Stimulated activated CD8-positive, alpha-beta memory T cell treated with anti-CD3 and anti-CD28 coated beads, Interleukin-2, amount 100 ng/mL, for 48 hours (primary cell): Measurements from ENCODE around the gene DPYD.

Experiments
- DNase-seq, 2 donors: peaks; one replicate each; pipeline ENCODE4 v3.0.0-alpha.2; 2020; ENCODE audit warnings: low read depth in 2 of 2

The DPYD gene

DNA sequence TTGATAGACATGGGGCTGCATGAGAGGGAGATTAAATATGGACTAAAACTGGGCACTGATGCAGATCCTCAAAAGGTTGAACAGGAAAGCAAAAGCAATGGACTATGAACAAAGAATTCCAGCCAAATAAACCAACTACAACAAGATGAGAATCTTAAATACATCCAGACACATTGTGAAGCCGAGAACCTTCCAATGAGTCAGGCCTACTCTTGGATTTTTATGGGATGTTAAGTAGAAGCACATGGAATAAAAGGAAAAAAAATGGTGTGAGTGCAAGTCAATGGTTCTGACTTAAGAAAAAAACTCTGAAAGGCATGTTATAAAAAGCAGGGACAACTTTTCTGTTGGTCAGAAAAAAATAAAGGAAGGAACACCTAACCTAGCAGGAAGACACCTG lies 227.2 kb downstream of the DPYD start:
- DNase-seq = no peak

DNA sequence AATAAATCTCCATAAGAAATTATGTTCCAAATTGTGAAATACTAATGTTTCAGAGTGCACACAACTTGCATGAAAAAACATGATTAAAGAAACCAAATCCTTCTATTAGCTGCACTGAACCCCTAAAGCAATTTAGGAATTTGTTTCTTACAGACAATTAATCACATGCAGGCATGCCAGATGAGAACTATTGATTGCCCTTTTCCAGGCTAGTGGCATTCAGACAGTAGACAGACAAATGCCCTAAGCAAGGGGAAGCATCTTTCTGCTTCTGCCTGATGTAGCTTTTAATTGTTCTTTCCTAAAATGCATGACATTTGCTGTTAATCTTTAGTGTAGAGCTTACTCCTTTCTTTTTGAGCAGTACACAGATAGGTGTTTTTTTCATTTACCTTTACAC lies 229.5 kb downstream of the DPYD start:
- no peak for DNase-seq

DNA sequence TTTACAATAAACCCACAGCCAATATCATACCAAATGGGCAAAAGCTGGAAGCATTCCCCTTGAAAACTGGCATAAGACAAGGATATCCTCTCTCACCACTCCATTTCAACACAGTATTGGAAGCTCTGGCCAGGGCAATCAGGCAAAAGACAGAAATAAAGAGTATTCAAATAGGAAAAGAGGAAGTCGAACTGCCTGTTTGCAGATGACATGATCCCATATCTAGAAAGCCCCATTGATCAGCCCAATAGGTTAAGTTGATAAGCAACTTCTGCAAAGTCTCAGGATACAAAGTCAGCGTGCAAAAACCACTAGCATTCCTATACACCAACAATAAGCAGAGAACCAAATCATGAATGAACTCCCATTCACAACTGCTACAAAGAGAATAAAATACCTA lies 235.5 kb downstream of the DPYD start:
- DNase-seq = no peak

DNA sequence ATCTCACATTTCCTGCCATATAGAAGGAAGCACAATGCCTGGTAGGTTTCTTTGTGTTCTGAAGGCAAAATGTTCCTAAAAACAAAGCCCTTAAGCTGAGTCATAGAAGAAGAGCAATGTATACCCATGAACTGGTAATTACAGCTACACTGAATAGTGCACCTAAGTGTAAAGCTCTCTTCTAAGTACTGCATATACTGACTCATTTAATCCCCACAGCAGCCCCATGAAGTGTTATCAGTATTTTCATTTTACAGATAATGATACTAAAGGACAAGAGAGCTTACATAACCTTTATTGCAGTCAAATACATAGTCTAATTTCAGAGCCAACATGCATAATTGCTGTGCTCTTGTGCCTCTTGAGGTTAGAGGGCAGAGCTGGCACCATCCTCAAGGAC lies 239.9 kb downstream of the DPYD start:
- DNase-seq = no peak

DNA sequence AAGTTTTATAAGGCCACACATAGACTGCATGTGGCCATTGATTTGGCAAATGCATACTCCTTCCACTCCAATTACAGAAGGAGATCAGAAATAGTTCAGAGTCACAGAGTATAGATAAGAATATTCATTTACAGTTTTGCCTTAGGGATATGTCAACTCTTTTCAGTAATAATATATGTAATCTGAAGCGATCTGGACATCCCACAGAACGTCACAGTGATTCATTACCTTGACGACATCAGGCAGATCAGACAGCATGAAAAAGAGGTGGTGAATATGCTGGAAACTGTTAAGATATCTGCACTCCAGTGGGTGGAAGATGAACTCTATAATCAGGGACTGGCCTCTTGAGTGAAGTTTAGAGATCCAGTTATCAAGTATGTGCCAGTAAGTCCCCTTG lies 240.4 kb downstream of the DPYD start:
- no peak for DNase-seq

DNA sequence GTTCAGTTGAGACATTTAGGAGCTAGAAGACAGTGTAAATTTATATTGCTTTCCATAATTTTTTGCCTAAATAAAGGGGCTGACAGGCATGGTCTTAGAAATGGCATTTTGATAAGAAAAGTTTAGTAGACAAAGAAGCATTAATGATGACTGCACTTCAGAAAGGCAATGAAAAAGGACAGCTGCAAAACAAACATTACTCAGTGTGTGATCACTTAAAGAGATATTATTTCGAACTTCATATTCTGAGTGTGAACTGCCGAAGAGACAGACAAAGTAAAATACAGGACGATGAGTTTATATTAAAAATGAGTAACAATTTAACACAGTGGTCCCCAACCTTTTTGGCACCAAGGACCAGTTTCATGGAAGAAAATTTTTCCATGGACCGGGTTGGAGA lies 243.1 kb downstream of the DPYD start:
- DNase-seq = no peak

DNA sequence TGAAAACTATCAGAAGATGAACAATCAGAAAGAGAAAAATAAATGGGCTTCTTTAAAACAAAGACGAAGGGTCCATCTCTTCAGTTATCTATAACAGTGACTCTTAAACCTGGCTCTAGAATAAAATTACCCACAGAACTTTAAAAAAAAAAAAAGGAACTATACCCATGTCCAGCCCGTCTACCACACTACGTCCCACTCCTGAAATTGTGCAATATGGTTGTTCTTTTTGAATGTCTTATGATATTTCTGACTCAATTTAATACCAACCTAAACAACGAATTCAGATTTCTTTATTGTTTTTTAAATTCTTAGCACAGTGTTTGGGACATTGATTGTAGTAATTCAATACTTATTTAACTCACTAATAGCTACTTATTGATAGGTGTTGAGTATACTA lies 246.3 kb downstream of the DPYD start:
- no peak for DNase-seq

DNA sequence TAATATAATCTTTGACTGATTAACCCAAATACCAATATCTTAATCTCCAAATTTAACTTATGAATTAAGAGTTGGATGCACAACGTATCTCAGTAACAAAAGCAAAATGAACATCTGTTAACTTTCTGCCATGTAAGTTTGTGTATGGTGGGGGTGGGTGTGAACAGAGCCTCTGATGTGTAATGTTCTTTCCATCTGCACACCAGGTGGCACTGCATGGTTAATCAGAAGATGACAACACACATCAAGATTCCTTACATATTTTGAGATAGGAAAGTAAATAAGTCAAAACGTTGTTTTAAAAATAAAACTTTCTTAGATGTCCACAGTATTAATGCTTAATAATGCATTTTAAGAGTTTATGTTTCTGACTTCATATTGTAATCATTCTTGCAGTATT lies 251.9 kb downstream of the DPYD start:
- DNase-seq = no peak

DNA sequence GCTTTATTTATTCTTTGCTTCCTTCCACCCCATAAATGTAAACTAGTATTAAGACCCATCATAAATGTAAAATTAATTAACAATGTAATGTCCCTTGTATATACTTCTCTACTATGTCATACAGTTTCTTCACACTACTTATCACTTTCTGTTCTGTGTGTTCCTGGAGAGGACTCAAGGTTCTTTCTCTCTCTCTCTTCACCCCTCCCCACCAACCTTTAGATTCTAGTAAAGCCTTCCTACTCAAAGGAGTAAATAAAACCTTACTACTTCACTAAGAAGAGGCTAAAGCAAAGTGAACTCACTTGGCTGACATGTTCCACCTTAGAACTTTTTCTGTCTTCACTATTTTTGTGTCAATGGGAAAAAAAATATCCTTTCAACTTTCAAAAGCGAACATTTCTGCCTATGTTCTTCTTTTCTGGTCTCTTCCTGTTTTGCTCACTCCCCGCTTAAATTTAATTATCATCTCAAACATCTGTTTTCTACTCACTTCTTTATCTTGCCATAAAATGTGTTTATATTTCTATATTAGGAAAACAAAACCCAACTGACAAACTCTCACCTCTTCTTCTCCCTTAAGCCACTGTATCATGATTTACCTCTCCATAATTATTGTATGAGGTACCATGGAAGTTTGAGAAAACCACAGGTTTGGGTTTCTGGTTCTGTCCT lies 260.3 kb downstream of the DPYD start:
- no peak for DNase-seq

DNA sequence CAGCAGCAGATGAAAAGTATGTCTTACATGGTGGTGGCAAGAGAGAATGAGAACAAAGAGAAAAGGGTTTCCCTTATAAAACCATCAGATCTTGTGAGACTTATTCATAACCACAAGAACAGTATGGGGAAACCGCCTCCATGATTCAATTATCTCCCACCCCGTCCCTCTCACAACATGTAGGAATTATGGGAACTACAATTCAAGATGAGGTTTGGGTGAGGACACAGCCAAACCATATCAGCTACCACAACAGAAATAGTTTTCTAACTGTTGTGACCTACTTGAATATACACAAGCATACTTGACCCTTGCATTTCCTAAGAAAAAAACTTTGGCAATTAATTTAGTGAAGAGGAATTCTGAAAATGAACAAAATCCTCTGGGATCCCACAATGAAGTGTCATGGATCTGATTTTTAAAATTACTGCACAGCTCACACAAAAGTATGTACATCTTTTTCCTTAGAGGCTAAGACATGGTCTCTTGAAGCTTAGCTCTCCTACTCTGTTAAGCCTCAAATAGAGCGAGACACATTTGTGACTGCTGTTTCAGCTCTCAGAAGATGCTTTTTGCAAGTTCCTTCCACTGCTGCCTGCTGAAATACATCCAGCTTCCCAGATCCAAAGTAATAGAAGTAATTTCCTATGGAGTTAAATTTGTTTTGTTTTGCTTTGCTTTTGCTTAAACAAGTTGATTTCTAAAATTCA lies 265.8 kb downstream of the DPYD start:
- no peak for DNase-seq

DNA sequence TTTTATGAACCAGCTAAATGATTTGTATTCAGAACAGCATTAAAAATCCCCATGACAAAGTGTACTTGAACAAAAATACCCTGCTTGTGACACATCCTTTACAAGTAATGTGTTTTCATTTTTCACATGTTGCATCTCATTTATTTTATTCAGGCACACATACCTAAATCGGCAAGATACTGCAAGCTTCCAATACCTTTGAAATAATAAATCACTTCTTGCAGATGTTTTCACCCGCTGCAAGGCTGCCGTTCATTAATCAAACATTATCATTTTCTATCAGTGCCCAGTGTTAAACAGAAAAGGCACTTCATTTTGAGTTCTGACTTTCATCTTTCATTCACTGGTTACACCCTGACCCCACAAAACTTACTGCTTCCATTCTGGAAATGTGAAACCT lies 269.6 kb downstream of the DPYD start:
- no peak for DNase-seq

DNA sequence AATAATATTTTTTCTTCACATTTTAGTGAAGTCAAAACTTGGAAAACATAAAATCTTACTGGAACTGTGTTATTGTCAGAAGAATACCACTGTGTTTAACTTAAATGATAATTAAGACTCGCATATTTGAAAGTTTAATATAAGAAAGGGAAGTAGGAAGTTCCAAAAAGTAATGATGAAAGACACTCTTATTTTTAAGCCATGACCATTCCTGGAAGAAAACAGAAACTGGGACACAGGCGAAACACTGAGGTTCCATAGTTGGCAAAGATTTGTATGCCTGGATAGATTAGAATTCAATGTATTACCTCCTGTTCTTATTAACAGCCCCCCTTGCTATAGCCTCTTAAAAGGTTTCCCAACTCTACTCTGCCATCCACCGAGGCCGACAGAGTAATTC lies 271.2 kb downstream of the DPYD start:
- no peak for DNase-seq

DNA sequence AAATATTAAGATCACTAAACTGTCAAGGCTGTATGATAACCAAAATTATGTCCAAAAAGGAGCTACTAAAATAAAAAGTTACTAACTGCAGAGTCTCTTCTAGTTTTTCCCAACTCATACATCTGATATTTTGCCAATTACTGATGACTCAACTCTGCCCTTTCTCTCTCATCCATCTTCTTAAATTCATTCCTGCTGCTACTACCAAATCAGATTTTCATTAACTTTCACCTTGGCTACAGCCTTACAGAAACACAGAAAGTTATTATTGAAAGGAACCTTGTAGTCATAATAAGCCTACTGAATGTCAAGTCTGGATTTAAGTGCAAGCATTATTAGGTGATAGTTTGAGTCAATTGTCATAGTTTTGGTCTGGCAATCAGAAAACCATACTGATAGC lies 273.1 kb downstream of the DPYD start:
- no peak for DNase-seq

DNA sequence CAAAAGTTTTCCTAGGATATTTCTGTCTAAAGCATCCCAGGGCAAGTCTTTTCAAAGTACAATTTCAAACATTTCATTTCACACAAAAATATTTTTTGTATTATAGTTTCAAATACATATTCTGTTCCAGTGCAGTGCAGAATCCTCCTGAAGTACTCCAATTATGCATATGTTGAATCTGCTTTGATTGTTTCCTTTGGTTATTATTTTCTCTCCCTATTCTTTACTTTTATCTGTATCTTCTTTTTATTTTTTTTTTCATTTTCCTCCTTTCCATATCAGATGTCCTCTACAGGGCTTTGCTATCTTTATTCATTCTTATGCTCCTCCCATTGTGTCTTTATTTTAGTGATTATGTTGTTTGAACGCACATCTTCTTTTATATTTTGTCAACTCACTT lies 274.8 kb downstream of the DPYD start:
- no peak for DNase-seq

DNA sequence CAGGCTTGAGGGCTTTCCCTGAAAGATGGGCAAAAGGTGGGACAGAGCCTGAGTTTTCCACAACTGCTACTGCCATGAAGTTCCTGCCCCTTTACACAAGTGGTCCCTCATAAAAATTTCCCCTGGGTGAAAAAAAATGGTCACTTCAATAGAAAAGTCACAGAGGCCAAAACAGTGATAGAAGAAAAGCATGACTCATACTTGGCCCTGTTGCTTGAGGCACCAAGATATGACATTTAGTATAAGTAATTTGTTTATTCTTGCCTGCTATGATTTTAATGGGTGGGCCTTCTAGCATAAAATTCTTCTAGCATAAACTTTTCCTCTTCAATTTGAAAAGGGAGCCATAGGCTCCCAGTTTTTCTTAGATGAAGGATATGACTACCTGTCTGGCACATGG lies 280.2 kb downstream of the DPYD start:
- DNase-seq = no peak

DNA sequence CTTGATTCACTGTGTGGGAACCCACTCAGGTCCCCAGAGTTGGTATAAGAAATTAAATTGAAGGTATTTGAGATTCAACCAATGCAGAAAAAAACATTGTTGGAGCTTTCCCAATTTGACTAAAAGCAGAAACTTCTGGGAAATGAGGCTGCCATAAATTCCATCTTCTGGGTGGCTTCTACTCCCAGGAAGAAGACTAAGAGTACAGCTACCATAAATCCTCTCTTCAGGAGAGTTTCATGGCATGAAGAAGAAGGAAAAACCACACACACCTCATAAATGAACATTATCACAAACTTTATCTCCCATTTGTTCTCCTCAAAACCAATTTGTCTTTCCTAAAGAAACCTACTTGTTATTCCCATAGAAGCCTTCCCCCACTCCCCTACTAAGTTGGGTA lies 283.9 kb downstream of the DPYD start:
- no peak for DNase-seq

DNA sequence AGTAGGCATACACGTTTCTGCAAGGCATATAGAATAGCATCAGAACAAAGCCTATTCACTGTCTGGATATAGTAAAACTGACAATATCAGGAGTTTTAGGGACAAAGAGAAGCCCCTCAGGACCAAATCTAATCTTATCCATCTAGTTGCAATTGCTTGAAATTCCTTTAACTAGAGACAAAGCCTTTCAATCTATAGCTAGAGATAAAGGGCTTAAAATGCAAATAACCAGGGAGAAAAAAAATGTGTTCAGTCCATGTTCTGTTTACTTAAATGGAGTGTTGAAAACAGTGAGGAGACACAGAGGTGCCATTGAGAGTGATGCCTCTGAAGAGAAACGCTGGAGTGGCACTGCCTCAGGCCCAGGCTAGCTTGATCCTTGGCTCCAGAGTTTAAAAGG lies 286.1 kb downstream of the DPYD start:
- no peak for DNase-seq

DNA sequence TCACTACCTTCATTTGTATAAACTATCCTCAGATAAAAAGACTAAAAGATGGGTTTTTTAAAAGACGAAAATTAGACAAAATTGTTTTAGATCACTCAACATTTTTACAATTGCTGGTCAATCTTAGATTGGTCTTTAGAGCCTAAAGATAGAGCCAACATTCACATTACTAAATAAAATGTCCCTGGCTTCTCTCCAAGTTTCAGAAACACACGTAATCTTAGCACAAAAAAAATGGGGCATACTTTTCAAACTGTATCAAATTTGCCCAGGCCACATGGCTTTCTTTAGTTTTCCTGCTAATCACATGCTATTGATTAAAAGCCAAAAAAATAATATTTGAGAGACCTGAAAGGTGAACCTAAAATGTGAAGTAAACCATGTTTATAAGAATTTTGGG lies 288.1 kb downstream of the DPYD start:
- DNase-seq = no peak

DNA sequence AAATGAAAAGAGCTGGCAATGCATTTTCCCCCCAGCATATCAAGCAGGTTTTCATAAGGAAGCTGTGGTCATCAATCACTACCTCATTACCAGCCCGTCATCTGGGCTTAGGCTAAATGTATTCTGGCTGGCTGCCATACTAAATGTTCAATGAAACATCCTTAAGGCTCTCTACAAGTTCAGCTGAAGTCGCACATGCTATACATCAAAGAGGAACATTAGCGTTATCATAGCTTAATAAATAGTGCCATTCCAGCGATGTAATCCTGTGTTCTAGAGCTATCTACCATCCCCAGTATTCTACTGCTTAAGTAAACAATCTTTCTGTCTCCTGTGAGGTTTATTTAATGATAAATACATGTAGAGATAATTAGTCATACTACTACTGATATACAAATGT lies 288.8 kb downstream of the DPYD start:
- DNase-seq = no peak

DNA sequence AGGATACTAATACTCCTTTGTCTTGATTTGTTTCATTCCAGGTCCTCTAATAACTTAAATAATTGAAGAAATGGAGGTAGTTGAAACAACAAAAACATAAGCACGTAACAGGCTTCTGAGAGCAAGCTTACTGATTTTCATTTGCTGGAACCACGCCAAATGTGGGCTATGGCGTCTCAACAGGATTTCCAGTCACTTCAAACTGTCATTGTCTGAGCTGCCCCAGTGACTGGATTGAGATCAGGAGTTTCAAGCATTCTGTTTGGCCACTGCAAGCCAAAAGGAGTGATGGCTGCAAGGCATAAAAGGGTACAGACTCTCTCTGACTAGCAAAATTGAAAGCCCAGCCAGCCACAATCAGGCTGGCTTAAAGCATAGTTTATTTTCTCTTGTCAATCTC lies 289.9 kb downstream of the DPYD start:
- no peak for DNase-seq

DNA sequence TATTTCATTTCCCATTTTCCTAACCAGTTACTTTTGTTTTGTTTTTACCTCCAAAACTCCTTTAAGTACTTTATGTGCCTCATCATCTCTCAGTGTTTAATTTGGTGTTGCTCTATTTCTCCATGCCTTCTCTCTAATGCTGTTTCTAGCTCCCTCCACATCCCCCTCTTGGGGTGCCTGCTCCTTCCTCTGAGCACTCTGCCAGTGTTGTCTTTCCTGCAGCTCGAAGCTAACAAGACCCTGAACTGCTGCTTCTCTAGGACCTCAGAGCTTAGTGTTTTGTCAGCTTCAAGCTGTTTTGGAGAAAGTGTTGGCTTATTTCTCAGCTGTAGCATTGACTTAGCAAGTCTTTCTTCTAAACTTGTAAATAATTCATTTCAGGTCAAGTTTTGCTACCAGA lies 290.6 kb downstream of the DPYD start:
- no peak for DNase-seq

DNA sequence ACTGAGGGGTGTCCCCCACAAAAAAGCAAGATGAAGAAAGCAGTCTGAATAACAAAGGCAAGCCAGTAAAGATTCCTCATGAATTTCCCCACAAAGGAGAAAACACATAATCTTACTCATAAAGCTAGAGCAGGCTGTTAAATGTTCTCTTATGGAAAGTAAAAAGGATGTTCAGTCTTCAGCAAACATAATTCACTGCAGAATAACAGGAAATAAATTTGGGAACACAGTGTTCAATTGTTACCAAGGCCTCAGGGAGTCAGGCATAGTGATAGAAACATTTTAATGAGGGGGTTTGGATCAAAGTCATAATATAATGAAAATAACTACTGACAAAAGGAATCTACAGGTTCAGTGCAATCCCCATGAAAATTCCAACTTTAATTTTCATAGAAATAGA lies 297.6 kb downstream of the DPYD start:
- DNase-seq = no peak

DNA sequence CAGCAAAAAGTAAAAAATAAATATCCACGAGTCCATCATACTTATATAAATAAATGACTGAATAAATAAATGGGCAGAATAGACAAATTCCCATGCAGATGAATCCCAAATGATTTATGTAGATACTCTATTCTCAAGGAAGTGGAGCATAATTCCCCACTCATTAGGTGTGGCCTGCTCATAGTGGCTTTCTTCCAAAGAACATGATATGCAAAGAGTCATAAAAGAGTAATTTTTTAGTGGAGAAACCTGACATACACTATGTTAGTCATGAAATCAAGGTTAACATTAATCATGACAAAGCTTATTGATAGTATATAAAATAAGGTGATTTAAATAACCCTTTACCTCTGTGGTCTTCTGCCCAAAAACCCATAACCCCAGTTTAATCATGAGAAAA lies 298.9 kb downstream of the DPYD start:
- DNase-seq = no peak

DNA sequence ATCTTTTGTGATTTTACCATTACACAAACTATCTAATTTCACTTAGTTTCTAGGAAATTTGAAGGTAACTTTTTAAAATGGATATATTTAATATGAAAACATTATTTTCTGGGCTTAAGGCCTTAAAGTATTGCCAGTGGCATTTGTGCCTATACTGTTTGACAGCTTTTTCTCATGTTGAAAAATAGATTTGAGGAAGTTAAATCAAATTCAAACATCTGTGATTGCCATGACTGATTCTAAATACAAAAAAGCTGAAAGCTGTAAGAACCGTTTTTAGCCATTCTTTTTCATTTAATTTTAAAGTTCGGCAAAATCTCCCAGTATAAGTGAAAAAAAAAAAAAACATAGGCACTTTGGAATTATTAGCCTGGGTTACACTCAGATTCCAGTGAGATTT lies 301.1 kb downstream of the DPYD start:
- no peak for DNase-seq
